Loucy (cell line): ENCODE data around the gene AQP6.
"Not testable (repeated sequence)": the region's sequence is repeated elsewhere in the genome, so short reads cannot be mapped to it uniquely, and the experiment has no call there.

Source experiments
- H2AFZ ChIP-seq: fragments of 200-600 bp; sonication (generic); 2 replicates; pipeline ENCODE4 v1.6.0; 2016; ENCODE audit warnings: antibody characterized with exemption, mild to moderate bottlenecking, low read length, moderate library complexity
- H3F3A ChIP-seq: fragments of 200-600 bp; 2 replicates; pipeline ENCODE4 v1.6.0; 2016; ENCODE audit warnings: antibody characterized with exemption, low read depth, mild to moderate bottlenecking
- H3K27me3 ChIP-seq: fragments of 200-600 bp; sonication (generic); 2 replicates; pipeline ENCODE4 v1.6.1; 2014; ENCODE audit warnings: low read length, mild to moderate bottlenecking; ENCODE audit not compliant: insufficient read depth, poor library complexity, severe bottlenecking
- H3K36me3 ChIP-seq: fragments of 200-600 bp; sonication (generic); 2 replicates; pipeline ENCODE4 v1.6.1; 2016; ENCODE audit warnings: low read length; ENCODE audit not compliant: insufficient read depth
- H3K4me1 ChIP-seq: fragments of 200-600 bp; sonication (generic); 2 replicates; pipeline ENCODE4 v1.5.1; 2014; ENCODE audit warnings: low read length, mild to moderate bottlenecking; ENCODE audit not compliant: insufficient read depth, poor library complexity, severe bottlenecking
- H3K4me2 ChIP-seq: fragments of 200-600 bp; sonication (generic); 2 replicates; pipeline ENCODE4 v1.6.0; 2014; ENCODE audit warnings: antibody characterized with exemption, low read length, low read depth, mild to moderate bottlenecking; ENCODE audit not compliant: poor library complexity, severe bottlenecking
- H3K4me3 ChIP-seq: fragments of 200-600 bp; sonication (generic); 2 replicates; pipeline ENCODE4 v1.5.1; 2014; ENCODE audit warnings: low read length, mild to moderate bottlenecking, mixed read lengths; ENCODE audit not compliant: poor library complexity, severe bottlenecking
- H3K79me2 ChIP-seq: fragments of 200-600 bp; sonication (generic); 2 replicates; pipeline ENCODE4 v1.6.1; 2014; ENCODE audit warnings: low read length; ENCODE audit not compliant: insufficient read depth
- H3K9ac ChIP-seq: fragments of 200-600 bp; sonication (generic); 2 replicates; pipeline ENCODE4 v1.6.0; 2014; ENCODE audit warnings: mild to moderate bottlenecking, low read depth, low read length, moderate library complexity; ENCODE audit not compliant: poor library complexity, severe bottlenecking
- H3K9me2 ChIP-seq: fragments of 200-600 bp; sonication (generic); replicated peaks from 2 replicates; pipeline ENCODE4 v1.6.1; 2016; ENCODE audit warnings: low read depth, low read length, mixed read lengths
- H3K9me3 ChIP-seq: fragments of 200-600 bp; sonication (generic); 2 replicates; pipeline ENCODE4 v1.6.1; 2014; ENCODE audit warnings: mild to moderate bottlenecking, antibody characterized with exemption, low read length, low read depth; ENCODE audit not compliant: insufficient read depth
- H4K20me1 ChIP-seq: fragments of 200-600 bp; sonication (generic); 2 replicates; pipeline ENCODE4 v1.6.0; 2014; ENCODE audit warnings: antibody characterized with exemption, low read length, mild to moderate bottlenecking; ENCODE audit not compliant: insufficient read depth, poor library complexity, severe bottlenecking
- EZH2phosphoT487 ChIP-seq: fragments of 200-600 bp; IDR thresholded peaks from 2 replicates; pipeline ENCODE4 v1.6.1; 2018; ENCODE audit warnings: antibody characterized with exemption, mild to moderate bottlenecking, moderate library complexity, borderline replicate concordance
- TF ChIP-seq, protein P1 (sequence below): fragments of 200-600 bp; sonication (generic); conservative IDR thresholded peaks from 2 replicates; pipeline ENCODE4 v1.5.1; 2014; ENCODE audit warnings: mild to moderate bottlenecking, antibody characterized with exemption, low read length

Gene AQP6

DNA sequence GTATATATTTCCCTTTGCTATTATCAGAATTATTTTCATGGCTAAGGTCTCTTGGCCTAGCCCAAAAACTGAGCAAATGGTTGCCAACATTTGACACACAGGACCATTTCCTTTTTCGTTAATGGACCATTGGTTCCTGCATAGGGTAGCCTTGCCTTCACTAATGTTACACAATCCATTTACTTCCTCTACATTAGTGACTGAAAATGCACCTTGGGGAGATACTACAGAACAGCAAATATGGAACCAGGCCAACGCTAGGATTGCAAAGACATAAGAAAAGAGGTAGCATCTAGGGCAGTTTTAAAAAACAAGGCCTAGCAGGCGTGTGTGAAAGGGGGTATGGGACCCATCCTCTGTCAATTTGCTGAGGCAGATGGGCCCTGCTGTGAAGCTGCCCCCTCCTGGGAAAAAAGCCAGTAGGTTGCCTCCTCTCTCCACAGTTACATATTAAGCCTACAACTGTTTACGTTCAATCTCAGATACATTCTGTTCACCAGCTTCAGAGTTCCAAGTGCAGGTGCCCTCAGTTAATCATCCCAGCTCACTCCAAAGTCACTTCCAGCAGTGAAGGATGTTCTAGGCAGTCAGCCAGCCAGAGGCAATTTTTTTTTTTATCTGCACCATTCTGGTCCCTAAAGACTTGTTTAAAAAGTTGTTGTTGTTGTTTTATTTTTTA is 15.0 kb downstream of the AQP6 start:
- Histone ChIP-seq H3K9me3 (no peaks in the 10 kb centered on the region), H3K79me2 (no peaks in the 10 kb centered on the region), H3K4me3 (no peak overlapping the region), H3K9me2 (no peaks in the 10 kb centered on the region), H3K9ac (no peak overlapping the region), H2AFZ (no peak overlapping the region), H3K36me3 (peaks cover 70% of the 10 kb centered on the region; the same call in 1 of the 2 replicates), H3F3A (no peaks in the 10 kb centered on the region), H3K4me1 (no peaks in the 10 kb centered on the region), H3K4me2 (no peak overlapping the region), H4K20me1 (no peaks in the 10 kb centered on the region), H3K27me3 (no peaks in the 10 kb centered on the region)
- TF ChIP-seq EZH2phosphoT487 = no peak
- TF ChIP-seq, protein P1, sequence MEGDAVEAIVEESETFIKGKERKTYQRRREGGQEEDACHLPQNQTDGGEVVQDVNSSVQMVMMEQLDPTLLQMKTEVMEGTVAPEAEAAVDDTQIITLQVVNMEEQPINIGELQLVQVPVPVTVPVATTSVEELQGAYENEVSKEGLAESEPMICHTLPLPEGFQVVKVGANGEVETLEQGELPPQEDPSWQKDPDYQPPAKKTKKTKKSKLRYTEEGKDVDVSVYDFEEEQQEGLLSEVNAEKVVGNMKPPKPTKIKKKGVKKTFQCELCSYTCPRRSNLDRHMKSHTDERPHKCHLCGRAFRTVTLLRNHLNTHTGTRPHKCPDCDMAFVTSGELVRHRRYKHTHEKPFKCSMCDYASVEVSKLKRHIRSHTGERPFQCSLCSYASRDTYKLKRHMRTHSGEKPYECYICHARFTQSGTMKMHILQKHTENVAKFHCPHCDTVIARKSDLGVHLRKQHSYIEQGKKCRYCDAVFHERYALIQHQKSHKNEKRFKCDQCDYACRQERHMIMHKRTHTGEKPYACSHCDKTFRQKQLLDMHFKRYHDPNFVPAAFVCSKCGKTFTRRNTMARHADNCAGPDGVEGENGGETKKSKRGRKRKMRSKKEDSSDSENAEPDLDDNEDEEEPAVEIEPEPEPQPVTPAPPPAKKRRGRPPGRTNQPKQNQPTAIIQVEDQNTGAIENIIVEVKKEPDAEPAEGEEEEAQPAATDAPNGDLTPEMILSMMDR = no peak

DNA sequence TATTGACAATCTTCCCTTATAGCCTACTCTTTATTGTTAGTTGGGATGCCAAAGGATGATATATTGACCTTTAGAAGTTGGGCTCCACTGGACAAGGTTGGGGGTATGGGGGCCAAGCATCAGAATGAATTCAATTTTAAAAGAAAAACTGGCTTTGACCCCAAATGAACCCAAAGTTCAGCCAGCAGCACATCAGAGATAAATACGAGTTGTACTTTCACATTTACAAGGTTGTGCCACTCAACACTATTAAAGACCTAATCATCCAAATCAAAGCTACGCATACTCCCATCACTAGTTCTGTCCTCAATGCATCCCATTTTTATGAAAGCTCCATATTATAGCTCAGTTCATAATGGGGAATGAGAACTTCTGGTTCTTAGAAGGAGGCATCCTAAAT is 16.7 kb downstream of the AQP6 start:
- not testable (repeated sequence) for H3K79me2 ChIP-seq, H2AFZ ChIP-seq, H3K27me3 ChIP-seq, H3K4me1 ChIP-seq, H3K9me2 ChIP-seq, H3K9ac ChIP-seq, H3F3A ChIP-seq, H3K9me3 ChIP-seq, H3K4me3 ChIP-seq, H3K4me2 ChIP-seq, H4K20me1 ChIP-seq
- peaks cover 86% of the 10 kb centered on the region; the same call in 1 of the 2 replicates for H3K36me3 ChIP-seq

DNA sequence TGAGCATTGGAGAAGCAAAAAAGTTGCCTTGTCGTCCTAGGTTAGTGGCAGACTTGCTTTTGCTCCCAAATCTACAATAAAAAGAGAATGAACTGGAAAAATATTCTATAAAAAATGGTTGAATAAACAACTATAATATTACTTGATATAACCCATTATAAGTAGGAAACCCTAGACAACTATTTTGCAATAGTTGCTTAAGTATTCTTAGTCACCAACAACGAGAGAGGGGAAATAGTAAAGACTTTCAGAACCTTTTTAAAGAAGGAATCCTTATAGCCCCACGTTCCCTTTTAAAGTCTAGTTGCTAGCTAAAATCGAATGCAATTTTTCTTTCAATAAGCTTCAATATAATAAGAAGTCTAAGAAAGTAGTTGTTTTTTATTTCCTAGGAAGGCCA is 17.5 kb downstream of the AQP6 start:
- Histone ChIP-seq H4K20me1 (no peaks in the 10 kb centered on the region), H3K9me3 (no peaks in the 10 kb centered on the region), H3K4me2 (no peak overlapping the region), H3K9me2 (no peaks in the 10 kb centered on the region), H3F3A (no peaks in the 10 kb centered on the region), H3K27me3 (no peaks in the 10 kb centered on the region), H2AFZ (no peak overlapping the region), H3K79me2 (no peaks in the 10 kb centered on the region), H3K4me1 (no peaks in the 10 kb centered on the region), H3K4me3 (no peak overlapping the region), H3K36me3 (peaks cover 90% of the 10 kb centered on the region; the same call in 1 of the 2 replicates), H3K9ac (no peak overlapping the region)
- TF ChIP-seq, protein P1 = no peak
- no peak for TF ChIP-seq EZH2phosphoT487

DNA sequence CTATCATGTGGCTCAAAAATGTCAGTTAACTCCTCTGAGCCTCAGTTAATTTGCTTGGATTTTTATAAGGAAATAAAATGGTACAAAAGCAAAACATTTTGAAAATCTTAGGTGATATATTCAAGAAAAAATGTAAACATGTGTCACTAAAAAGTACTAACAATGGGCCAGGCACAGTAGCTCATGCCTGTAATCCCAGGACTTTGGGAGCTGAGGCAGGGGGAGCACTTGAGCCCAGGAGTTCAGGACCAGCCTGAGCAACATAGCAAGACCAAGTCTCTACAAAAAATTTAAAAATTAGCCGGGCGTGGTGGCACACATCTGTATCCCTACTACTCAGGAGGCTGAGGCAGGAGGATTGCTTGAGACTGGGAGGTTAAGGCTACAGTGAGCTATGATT is 25.7 kb downstream of the AQP6 start:
- Histone ChIP-seq H3K4me2 (no peak overlapping the region), H3K9me2 (no peaks in the 10 kb centered on the region), H3K36me3 (peaks cover 94% of the 10 kb centered on the region), H3K27me3 (no peaks in the 10 kb centered on the region), H3F3A (no peaks in the 10 kb centered on the region), H3K79me2 (peaks cover 5% of the 10 kb centered on the region; the same call in 1 of the 2 replicates), H3K9me3 (no peaks in the 10 kb centered on the region), H3K4me3 (no peak overlapping the region), H4K20me1 (no peaks in the 10 kb centered on the region), H2AFZ (no peak overlapping the region), H3K4me1 (no peaks in the 10 kb centered on the region), H3K9ac (no peak overlapping the region)
- TF ChIP-seq EZH2phosphoT487 = no peak
